ENCODE measurements around the gene KAZN. TPM values are rescaled to one million over a fixed set of nuclear protein-coding genes. Genes with fewer than 3 reads are reported as not detected.

The KAZN gene
- total RNA-seq, 2 experiments from 2014 or later: 0.22 to 0.55 TPM

- Histone ChIP-seq H3K4me1 (ENCODE audit: insufficient read depth, low read length) (no peaks in the 10 kb centered on the region), H3K27ac (ENCODE audit: low read depth in 1 of 2, low read length in 2 of 2) (no peak overlapping the region), H3K4me3 (ENCODE audit: low read length) (no peak overlapping the region), H3K36me3 (ENCODE audit: insufficient read depth, low read length) (no peaks in the 10 kb centered on the region), H3K9me3 (ENCODE audit: control insufficient read depth in 1 of 2, insufficient read depth in 1 of 2, low read length in 2 of 2) (no peaks in the 10 kb centered on the region), H3K27me3 (ENCODE audit: control insufficient read depth in 1 of 2, insufficient read depth in 2 of 2, low read length in 2 of 2) (peaks cover 6 to 10% of the 10 kb centered on the region in 2 experiments)
- H3K4me1 Mint-ChIP-seq (ENCODE audit: low read depth): no peaks in the 10 kb centered on the region
- ATAC-seq (ENCODE audit: poor library complexity): no peak
- ChIA-PET POLR2A (no interaction called here), CTCF (no interaction called here)
- intact Hi-C loops (cut with DNase I, micrococcal nuclease): no loop called here
- H3K27me3 Mint-ChIP-seq: peaks cover 51% of the 10 kb centered on the region
- no peaks in the 10 kb centered on the region for H3K9me3 Mint-ChIP-seq
- H3K4me3 Mint-ChIP-seq: no peak overlapping the region
- no peak overlapping the region for H3K27ac Mint-ChIP-seq
- no peak for DNase-seq
- TF ChIP-seq, protein P1, sequence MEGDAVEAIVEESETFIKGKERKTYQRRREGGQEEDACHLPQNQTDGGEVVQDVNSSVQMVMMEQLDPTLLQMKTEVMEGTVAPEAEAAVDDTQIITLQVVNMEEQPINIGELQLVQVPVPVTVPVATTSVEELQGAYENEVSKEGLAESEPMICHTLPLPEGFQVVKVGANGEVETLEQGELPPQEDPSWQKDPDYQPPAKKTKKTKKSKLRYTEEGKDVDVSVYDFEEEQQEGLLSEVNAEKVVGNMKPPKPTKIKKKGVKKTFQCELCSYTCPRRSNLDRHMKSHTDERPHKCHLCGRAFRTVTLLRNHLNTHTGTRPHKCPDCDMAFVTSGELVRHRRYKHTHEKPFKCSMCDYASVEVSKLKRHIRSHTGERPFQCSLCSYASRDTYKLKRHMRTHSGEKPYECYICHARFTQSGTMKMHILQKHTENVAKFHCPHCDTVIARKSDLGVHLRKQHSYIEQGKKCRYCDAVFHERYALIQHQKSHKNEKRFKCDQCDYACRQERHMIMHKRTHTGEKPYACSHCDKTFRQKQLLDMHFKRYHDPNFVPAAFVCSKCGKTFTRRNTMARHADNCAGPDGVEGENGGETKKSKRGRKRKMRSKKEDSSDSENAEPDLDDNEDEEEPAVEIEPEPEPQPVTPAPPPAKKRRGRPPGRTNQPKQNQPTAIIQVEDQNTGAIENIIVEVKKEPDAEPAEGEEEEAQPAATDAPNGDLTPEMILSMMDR (IDR thresholded peaks at IDR 0.05): no peak
- H3K36me3 Mint-ChIP-seq (ENCODE audit: low read depth): no peaks in the 10 kb centered on the region
These were observed 6.9 kb upstream of the KAZN start for GRCh38 chr1:14591600-14591999.

GRCh38 chr1:14592004-14592631 is 6.4 kb upstream of the KAZN start:
- Histone ChIP-seq H3K27me3 (ENCODE audit: control insufficient read depth in 1 of 2, insufficient read depth in 2 of 2, low read length in 2 of 2) (peaks cover 10% of the 10 kb centered on the region in 2 experiments), H3K9me3 (ENCODE audit: control insufficient read depth in 1 of 2, insufficient read depth in 1 of 2, low read length in 2 of 2) (no peaks in the 10 kb centered on the region), H3K27ac (ENCODE audit: low read depth in 1 of 2, low read length in 2 of 2) (no peak overlapping the region), H3K4me1 (ENCODE audit: insufficient read depth, low read length) (no peaks in the 10 kb centered on the region), H3K4me3 (ENCODE audit: low read length) (no peak overlapping the region), H3K36me3 (ENCODE audit: insufficient read depth, low read length) (no peaks in the 10 kb centered on the region)
- ATAC-seq (ENCODE audit: poor library complexity) (no peak), DNase-seq (no peak)
- H3K4me1 Mint-ChIP-seq (ENCODE audit: low read depth): no peaks in the 10 kb centered on the region
- intact Hi-C loops (cut with DNase I, micrococcal nuclease): no loop called here
- no peaks in the 10 kb centered on the region for H3K9me3 Mint-ChIP-seq
- peaks cover 56% of the 10 kb centered on the region for H3K27me3 Mint-ChIP-seq
- ChIA-PET POLR2A (no interaction called here), CTCF (no interaction called here)
- no peak overlapping the region for H3K27ac Mint-ChIP-seq
- no peak overlapping the region for H3K4me3 Mint-ChIP-seq
- H3K36me3 Mint-ChIP-seq (ENCODE audit: low read depth): no peaks in the 10 kb centered on the region
- TF ChIP-seq, protein P1 (IDR thresholded peaks at IDR 0.05): no peak

- Histone ChIP-seq H3K27me3 (ENCODE audit: control insufficient read depth in 1 of 2, insufficient read depth in 2 of 2, low read length in 2 of 2) (peaks cover 14 to 22% of the 10 kb centered on the region in 2 experiments), H3K9me3 (ENCODE audit: control insufficient read depth in 1 of 2, insufficient read depth in 1 of 2, low read length in 2 of 2) (no peaks in the 10 kb centered on the region), H3K4me1 (ENCODE audit: insufficient read depth, low read length) (no peaks in the 10 kb centered on the region), H3K36me3 (ENCODE audit: insufficient read depth, low read length) (no peaks in the 10 kb centered on the region), H3K27ac (ENCODE audit: low read depth in 1 of 2, low read length in 2 of 2) (no peak overlapping the region), H3K4me3 (ENCODE audit: low read length) (no peak overlapping the region)
- Mint-ChIP-seq H3K4me1 (ENCODE audit: low read depth) (no peaks in the 10 kb centered on the region), H3K36me3 (ENCODE audit: low read depth) (no peaks in the 10 kb centered on the region), H3K27me3 (peaks cover 59% of the 10 kb centered on the region), H3K9me3 (no peaks in the 10 kb centered on the region), H3K27ac (no peak overlapping the region), H3K4me3 (no peak overlapping the region)
- intact Hi-C loops (cut with DNase I, micrococcal nuclease): no loop called here
- POLR2A ChIA-PET: no interaction called here
- no peak for DNase-seq
- TF ChIP-seq, protein P1 (IDR thresholded peaks at IDR 0.05): no peak
- ATAC-seq (ENCODE audit: poor library complexity): no peak
- CTCF ChIA-PET: no interaction called here
These were observed 5.2 kb upstream of the KAZN start for GRCh38 chr1:14593302-14593701.

All from CD4-positive, alpha-beta T cell (primary cell).